Tibial artery (tissue), 4 donors: ENCODE measurements around the gene CYP2B6.
"Not testable (repeated sequence)": the region's sequence is repeated elsewhere in the genome, so short reads cannot be mapped to it uniquely, and the experiment has no call there.

Source experiments
- DNase-seq, 2 donors: peaks; one replicate each; pipeline ENCODE4 v3.0.0-alpha.2; 2019
- H3K27ac ChIP-seq, 2 donors: fragments of 200-600 bp; sonication (generic) in 1 of 2; 1 replicate in 1 of 2; 2 replicates in 1 of 2; pipeline ENCODE4 v1.5.1; 2018 to 2019; ENCODE audit warnings: mild to moderate bottlenecking in 1 of 2
- H3K27me3 ChIP-seq, 2 donors: fragments of 200-600 bp; sonication (generic) in 1 of 2; one replicate each; pipeline versions ENCODE4 v1.5.1 to v1.6.0; 2016 to 2019
- H3K36me3 ChIP-seq, 3 donors: fragments of 200-600 bp; sonication (generic) in 2 of 3; one replicate each; pipeline ENCODE4 v1.5.1; 2016 to 2019; ENCODE audit warnings: mild to moderate bottlenecking in 2 of 3
- H3K4me1 ChIP-seq, 4 donors: fragments of 200-600 bp; sonication (generic) in 2 of 4; 1 replicate in 3 of 4; 2 replicates in 1 of 4; pipeline ENCODE4 v1.5.1; 2016 to 2019
- H3K4me3 ChIP-seq, 2 donors: fragments of 200-600 bp; sonication (generic) in 1 of 2; 1 replicate in 1 of 2; 2 replicates in 1 of 2; pipeline ENCODE4 v1.5.1; 2018 to 2019; ENCODE audit warnings: mild to moderate bottlenecking in 2 of 2
- H3K9me3 ChIP-seq, 3 donors: fragments of 200-600 bp; sonication (generic) in 1 of 3; one replicate each; pipeline ENCODE4 v1.5.1; 2016 to 2019
- intact Hi-C: fragments of 100-400 bp; cut with DNase I; formaldehyde crosslinking; loops from one replicate; pipeline ENCODE4 v1.15.0; 2023; ENCODE audit warnings: low total_unique reads
- TF ChIP-seq, protein P1 (sequence below), 2 experiments: fragments of 200-600 bp in 1 of 2; fragments of 450-650 bp in 1 of 2; IDR thresholded peaks; one replicate each; pipeline ENCODE4 v1.5.1; 2017 to 2019; ENCODE audit warnings: antibody characterized with exemption in 2 of 2, mild to moderate bottlenecking in 1 of 2, moderate library complexity in 1 of 2

Gene CYP2B6

DNA sequence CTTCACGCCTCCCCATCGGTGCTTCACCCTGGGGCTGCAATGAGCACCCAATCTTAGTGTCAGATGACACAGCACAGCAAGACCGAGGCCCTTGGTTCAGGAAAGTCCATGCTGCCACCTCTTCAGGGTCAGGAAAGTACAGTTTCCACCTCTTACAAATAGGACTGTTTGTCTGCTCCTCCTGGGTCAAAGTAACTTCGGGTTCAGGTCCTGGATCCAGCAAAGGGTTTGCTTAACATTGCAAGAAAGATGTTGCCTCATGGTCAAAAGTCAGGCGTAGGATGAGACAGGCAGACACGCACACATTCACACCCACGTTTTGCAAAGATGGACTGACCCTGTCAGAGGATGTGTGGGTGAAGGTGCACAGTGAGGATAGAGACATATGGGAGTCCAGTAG, 1.6 kb upstream of the CYP2B6 start:
- no peaks in the 10 kb centered on the region for H3K36me3 ChIP-seq
- intact Hi-C loops: no loop called here
- TF ChIP-seq, protein P1, sequence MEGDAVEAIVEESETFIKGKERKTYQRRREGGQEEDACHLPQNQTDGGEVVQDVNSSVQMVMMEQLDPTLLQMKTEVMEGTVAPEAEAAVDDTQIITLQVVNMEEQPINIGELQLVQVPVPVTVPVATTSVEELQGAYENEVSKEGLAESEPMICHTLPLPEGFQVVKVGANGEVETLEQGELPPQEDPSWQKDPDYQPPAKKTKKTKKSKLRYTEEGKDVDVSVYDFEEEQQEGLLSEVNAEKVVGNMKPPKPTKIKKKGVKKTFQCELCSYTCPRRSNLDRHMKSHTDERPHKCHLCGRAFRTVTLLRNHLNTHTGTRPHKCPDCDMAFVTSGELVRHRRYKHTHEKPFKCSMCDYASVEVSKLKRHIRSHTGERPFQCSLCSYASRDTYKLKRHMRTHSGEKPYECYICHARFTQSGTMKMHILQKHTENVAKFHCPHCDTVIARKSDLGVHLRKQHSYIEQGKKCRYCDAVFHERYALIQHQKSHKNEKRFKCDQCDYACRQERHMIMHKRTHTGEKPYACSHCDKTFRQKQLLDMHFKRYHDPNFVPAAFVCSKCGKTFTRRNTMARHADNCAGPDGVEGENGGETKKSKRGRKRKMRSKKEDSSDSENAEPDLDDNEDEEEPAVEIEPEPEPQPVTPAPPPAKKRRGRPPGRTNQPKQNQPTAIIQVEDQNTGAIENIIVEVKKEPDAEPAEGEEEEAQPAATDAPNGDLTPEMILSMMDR (IDR thresholded peaks at IDR 0.05): no peak
- DNase-seq: no peak
- H3K4me1 ChIP-seq: no peaks in the 10 kb centered on the region
- H3K9me3 ChIP-seq: no peaks in the 10 kb centered on the region
- no peak overlapping the region for H3K4me3 ChIP-seq
- no peaks in the 10 kb centered on the region for H3K27me3 ChIP-seq
- no peak overlapping the region for H3K27ac ChIP-seq

GRCh38 chr19:40995355-40995754, 4.3 kb downstream of the CYP2B6 start:
- Histone ChIP-seq H3K9me3 (no peaks in the 10 kb centered on the region), H3K4me3 (no peak overlapping the region), H3K36me3 (no peaks in the 10 kb centered on the region), H3K27me3 (no peaks in the 10 kb centered on the region), H3K27ac (no peak overlapping the region), H3K4me1 (no peaks in the 10 kb centered on the region)
- DNase-seq: no peak
- TF ChIP-seq, protein P1 (IDR thresholded peaks at IDR 0.05): no peak
- intact Hi-C loops: no loop called here

- H3K36me3 ChIP-seq, DNase-seq, intact Hi-C loops, H3K4me3 ChIP-seq, H3K4me1 ChIP-seq, H3K27ac ChIP-seq, H3K27me3 ChIP-seq, H3K9me3 ChIP-seq: not testable (repeated sequence)
These were observed 7.9 kb downstream of the CYP2B6 start for GRCh38 chr19:40999018-40999417.

GRCh38 chr19:41000310-41000737, 9.2 kb downstream of the CYP2B6 start:
- Histone ChIP-seq H3K9me3 (no peaks in the 10 kb centered on the region), H3K4me1 (no peaks in the 10 kb centered on the region), H3K27me3 (peaks cover 0 to 7% of the 10 kb centered on the region in 2 donors), H3K36me3 (no peaks in the 10 kb centered on the region), H3K4me3 (no peak overlapping the region), H3K27ac (no peak overlapping the region)
- TF ChIP-seq, protein P1 (IDR thresholded peaks at IDR 0.05): no peak
- DNase-seq: no peak
- intact Hi-C loops: no loop called here

DNA sequence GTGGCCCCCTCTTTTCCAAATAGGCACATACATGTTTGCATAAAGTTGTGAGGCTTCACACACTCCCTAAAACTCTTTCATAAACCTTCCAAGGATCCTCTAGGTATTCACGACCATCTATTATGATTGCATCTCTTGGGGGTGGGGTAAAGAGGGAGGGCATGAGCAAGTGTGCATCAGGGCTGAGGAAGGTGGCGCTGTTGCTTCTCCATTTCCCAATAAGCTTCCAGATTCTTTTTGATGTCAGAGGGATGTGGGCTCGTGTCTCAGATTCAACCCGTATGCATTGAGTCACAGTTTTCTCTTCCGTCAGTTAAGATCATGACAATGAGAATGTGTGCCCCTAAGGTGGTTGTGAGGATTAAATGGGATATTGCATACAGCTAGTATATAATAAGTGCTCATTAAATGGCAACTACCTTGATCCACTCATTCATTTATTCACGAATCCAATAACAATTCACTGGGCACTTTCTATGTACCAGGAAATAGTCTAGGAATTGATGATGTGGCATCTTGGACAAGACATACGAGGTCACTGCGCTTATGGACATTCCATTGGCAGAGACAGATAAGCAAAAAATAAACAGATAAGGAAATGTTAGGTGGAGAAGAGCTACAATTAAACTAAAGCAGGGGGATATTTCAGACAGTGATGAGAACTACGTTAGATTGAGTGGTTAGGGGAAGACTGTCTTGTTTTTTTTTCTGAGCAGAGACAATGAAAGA, 10.3 kb downstream of the CYP2B6 start:
- no peak overlapping the region for H3K4me3 ChIP-seq
- H3K27ac ChIP-seq: no peak overlapping the region
- H3K27me3 ChIP-seq: peaks cover 0 to 10% of the 10 kb centered on the region in 2 donors
- H3K4me1 ChIP-seq: no peaks in the 10 kb centered on the region
- no peak for DNase-seq
- intact Hi-C loops: no loop called here
- TF ChIP-seq, protein P1 (IDR thresholded peaks at IDR 0.05): no peak
- no peaks in the 10 kb centered on the region for H3K36me3 ChIP-seq
- no peaks in the 10 kb centered on the region for H3K9me3 ChIP-seq

DNA sequence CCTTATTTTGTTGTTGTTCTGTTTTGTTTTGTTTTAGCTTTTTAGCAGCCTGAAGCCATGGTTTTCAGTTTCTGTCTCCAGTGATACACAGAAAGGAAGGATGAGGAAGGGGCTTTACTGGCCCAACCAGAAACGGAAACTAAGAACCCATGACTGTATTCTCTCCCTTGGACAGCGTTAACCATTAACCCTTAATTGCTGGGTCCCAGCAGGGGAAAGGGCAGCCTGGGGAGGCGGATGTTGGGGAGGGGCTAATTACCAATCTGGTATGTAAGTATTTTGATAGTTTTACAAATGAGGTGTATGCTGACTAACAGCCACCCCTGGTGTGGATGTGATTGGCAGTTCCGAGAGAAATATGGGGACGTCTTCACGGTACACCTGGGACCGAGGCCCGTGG, 12.6 kb downstream of the CYP2B6 start:
- H3K27ac ChIP-seq, intact Hi-C loops, H3K9me3 ChIP-seq, H3K36me3 ChIP-seq, DNase-seq, H3K4me3 ChIP-seq, H3K4me1 ChIP-seq: not testable (repeated sequence)
- H3K27me3 ChIP-seq: peaks cover 0 to 10% of the 10 kb centered on the region in 2 donors
